ENCODE data around the gene P2RX2. TPM values are rescaled to one million over a fixed set of nuclear protein-coding genes. Genes with fewer than 3 reads are reported as not detected.

The P2RX2 gene
- total and polyA plus RNA-seq, 8 donors, result 0.19 to 0.78 TPM; not detected in 6

GRCh38 chr12:132632521-132633228 lies 14.1 kb downstream of the P2RX2 start:
- intact Hi-C loops (cut with DNase I; ENCODE audit: low total_unique reads), result no loop called here
- Histone ChIP-seq H3K27me3 (no peaks in the 10 kb centered on the region), H3K36me3 (peaks cover 60 to 97% (median 92%) of the 10 kb centered on the region in 4 donors), H3K9me3 (no peaks in the 10 kb centered on the region), H3K27ac (no peak overlapping the region), H3K4me1 (no peaks in the 10 kb centered on the region), H3K4me3 (no peak overlapping the region)
- DNase-seq, result no peak
- WGBS, 5 donors, result 84 to 96% (median 89%) methylated on average over 15 to 17 of the region's 17 CpGs
- no peak for TF ChIP-seq POLR2A (IDR thresholded peaks at IDR 0.05)
- no peak for TF ChIP-seq POLR2AphosphoS5 (IDR thresholded peaks at IDR 0.05)
- TF ChIP-seq EP300 (IDR thresholded peaks at IDR 0.05), result no peak
- TF ChIP-seq CTCF (IDR thresholded peaks at IDR 0.05), result no peak

GRCh38 chr12:132633398-132633797 lies 14.8 kb downstream of the P2RX2 start:
- Histone ChIP-seq H3K4me3 (no peak overlapping the region), H3K9me3 (no peaks in the 10 kb centered on the region), H3K27me3 (no peaks in the 10 kb centered on the region), H3K27ac (no peak overlapping the region), H3K36me3 (peaks cover 67 to 100% (median 98%) of the 10 kb centered on the region in 4 donors), H3K4me1 (no peaks in the 10 kb centered on the region)
- intact Hi-C loops (cut with DNase I; ENCODE audit: low total_unique reads), result no loop called here
- TF ChIP-seq POLR2AphosphoS5 (IDR thresholded peaks at IDR 0.05) (no peak), POLR2A (IDR thresholded peaks at IDR 0.05) (no peak), CTCF (IDR thresholded peaks at IDR 0.05) (no peak), EP300 (IDR thresholded peaks at IDR 0.05) (no peak)
- no peak for DNase-seq
- WGBS, 5 donors, result 91 to 98% (median 92%) methylated on average over 8 of the region's 8 CpGs

- WGBS, 5 donors, result 84 to 89% (median 89%) methylated on average over 10 of the region's 10 CpGs
- Histone ChIP-seq H3K9me3 (no peaks in the 10 kb centered on the region), H3K4me1 (no peaks in the 10 kb centered on the region), H3K27me3 (no peaks in the 10 kb centered on the region), H3K27ac (no peak overlapping the region), H3K4me3 (no peak overlapping the region), H3K36me3 (peaks cover 68 to 100% (median 99%) of the 10 kb centered on the region in 4 donors)
- no peak for TF ChIP-seq CTCF (IDR thresholded peaks at IDR 0.05)
- no peak for TF ChIP-seq EP300 (IDR thresholded peaks at IDR 0.05)
- TF ChIP-seq POLR2A (IDR thresholded peaks at IDR 0.05), result no peak
- no peak for TF ChIP-seq POLR2AphosphoS5 (IDR thresholded peaks at IDR 0.05)
- intact Hi-C loops (cut with DNase I; ENCODE audit: low total_unique reads), result no loop called here
- DNase-seq, result no peak
Observed at GRCh38 chr12:132633901-132634300, 15.3 kb downstream of the P2RX2 start.

- no peak overlapping the region for H3K4me3 ChIP-seq
- H3K9me3 ChIP-seq, result no peaks in the 10 kb centered on the region
- TF ChIP-seq CTCF (IDR thresholded peaks at IDR 0.05), result no peak
- no peak for TF ChIP-seq POLR2A (IDR thresholded peaks at IDR 0.05)
- TF ChIP-seq EP300 (IDR thresholded peaks at IDR 0.05), result no peak
- intact Hi-C loops (cut with DNase I; ENCODE audit: low total_unique reads), result no loop called here
- no peaks in the 10 kb centered on the region for H3K27me3 ChIP-seq
- H3K27ac ChIP-seq, result no peak overlapping the region
- no peaks in the 10 kb centered on the region for H3K4me1 ChIP-seq
- 94 to 98% (median 96%) methylated on average over 19 to 21 of the region's 21 CpGs for WGBS, 5 donors
- peaks cover 64 to 100% (median 99%) of the 10 kb centered on the region in 4 donors for H3K36me3 ChIP-seq
- no peak for DNase-seq
Observed at GRCh38 chr12:132634411-132634990, 15.9 kb downstream of the P2RX2 start.
